HG03439 (cell line): Measurements from ENCODE around the gene UFM1.
"Not testable (repeated sequence)": the region's sequence is repeated elsewhere in the genome, so short reads cannot be mapped to it uniquely, and the experiment has no call there.

ENCODE experiments used
- ATAC-seq: cut with Tn5 transposase; IDR thresholded peaks from one replicate; pipeline ENCODE4 v1.9.1; 2021; ENCODE audit warnings: mild to moderate bottlenecking, moderate library complexity; ENCODE audit not compliant: unreplicated experiment

Gene UFM1

DNA sequence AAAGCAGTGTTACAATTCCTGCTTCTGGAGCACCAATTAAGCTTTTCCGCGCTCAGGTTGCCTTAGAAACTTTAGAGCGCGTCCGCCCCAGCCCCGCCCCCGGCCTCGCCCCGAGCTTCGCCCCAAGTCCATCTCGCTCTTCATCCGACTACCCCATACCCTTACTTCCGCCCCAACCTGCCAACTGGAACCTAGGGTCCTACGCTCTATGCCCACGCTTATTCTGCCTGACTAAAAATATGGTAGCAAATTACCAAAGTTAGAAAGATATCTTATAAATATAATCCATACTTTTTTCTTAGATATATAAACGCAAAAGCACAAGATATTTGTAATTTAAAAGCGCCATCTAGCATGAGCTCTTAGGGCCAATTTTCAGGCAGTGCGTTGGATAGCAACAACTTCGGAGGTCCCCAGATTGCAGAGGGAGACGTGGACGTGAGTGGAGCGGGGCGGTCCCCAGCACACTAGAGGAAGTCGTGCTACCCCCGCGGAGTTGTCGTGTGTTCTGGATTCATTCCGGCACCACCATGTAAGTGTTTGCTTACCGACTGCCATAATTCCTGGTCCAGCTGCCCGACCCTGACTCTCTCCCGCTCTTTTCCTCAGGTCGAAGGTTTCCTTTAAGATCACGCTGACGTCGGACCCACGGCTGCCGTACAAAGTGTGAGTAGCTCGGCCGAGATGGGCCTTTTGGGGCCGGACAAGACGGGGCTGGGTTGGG, at the start of gene UFM1:
Gene UFM1, plus strand, starts transcription at position 462 of the 724 bp plus-strand sequence. Its CDS starts 69 bp downstream, at position 531.
- ATAC-seq = peak; percentile 95

GRCh38 chr13:38301236-38301635, 48.4 kb upstream of the UFM1 start:
- no peak for ATAC-seq

GRCh38 chr13:38303816-38304320, 45.8 kb upstream of the UFM1 start:
- ATAC-seq = no peak

DNA sequence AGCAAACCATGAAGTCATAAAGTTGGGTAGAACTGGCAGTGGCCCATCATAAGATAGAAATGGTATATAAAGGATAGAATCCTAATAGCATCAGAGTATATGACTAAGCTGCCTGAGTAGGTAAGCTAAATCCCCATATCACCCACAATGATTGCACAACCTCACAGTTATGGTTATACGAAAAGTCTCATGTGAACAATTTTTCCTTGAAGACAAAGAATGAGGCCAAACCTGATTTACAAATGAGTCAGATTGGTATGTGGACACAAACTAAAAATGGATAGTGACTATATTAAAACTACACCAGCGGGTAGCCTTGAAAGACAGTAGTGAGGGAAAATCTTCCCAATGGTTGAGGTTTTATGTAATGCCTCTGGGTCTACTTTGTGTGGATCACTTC, 40.9 kb upstream of the UFM1 start:
- ATAC-seq = no peak

GRCh38 chr13:38309397-38309796, 40.3 kb upstream of the UFM1 start:
- ATAC-seq = no peak

DNA sequence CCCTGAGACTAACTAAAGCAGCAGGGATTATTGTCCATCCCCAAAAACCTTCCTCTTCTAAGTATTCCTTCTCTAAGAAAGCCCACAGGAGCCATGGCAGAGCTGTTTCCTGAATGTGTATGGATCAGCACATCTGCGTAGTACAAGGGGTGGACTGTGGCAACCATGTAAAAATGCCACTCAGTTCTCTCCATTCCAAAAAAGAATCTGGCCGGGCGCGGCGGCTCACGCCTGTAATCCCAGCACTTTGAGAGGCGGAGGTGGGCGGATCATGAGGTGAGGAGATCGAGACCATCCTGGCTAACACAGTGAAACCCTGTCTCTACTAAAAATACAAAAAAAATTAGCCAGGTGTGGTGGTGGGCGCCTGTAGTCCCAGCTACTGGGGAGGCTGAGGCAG, 38.5 kb upstream of the UFM1 start:
- ATAC-seq = not testable (repeated sequence)

- no peak for ATAC-seq
Measured at GRCh38 chr13:38316129-38316528, 33.5 kb upstream of the UFM1 start.

DNA sequence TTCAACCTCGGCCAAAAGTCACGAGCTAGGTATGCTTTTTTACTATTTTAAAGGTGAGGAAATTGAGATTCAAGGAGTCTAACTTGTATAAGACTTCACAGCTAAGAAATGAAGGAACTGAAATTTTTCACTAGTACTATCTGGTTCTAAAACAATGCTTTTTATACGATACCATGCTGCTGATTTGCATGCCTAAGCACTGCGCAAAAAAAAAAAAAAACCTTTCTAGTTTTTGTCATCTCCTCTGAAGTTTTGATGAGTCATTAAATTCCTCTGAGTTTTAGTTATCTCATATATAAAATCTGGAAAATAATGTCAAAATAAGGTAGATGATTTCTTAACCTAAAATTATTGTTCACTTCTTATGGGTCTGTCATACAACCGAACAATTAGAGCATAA, 28.0 kb upstream of the UFM1 start:
- ATAC-seq = no peak

GRCh38 chr13:38325426-38325825, 24.2 kb upstream of the UFM1 start:
- no peak for ATAC-seq

DNA sequence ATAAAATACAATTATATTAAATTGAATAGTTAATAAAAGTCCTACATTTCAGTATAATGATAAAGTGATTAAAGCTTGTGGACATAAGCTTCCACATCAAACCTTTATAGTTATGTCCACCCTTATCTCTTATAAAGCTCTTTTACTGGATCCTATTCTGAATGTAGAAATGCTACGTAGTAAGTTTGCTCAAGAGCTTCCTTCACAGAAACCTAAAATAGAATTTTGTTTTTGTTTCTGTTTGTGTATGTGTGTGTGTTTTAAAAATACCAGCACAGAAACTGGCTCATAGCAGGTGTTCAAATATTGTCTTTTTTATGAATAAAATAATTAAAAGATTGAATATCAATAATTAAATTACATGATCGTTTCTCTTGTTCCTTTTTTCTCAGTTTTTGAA, 21.0 kb upstream of the UFM1 start:
- no peak for ATAC-seq

DNA sequence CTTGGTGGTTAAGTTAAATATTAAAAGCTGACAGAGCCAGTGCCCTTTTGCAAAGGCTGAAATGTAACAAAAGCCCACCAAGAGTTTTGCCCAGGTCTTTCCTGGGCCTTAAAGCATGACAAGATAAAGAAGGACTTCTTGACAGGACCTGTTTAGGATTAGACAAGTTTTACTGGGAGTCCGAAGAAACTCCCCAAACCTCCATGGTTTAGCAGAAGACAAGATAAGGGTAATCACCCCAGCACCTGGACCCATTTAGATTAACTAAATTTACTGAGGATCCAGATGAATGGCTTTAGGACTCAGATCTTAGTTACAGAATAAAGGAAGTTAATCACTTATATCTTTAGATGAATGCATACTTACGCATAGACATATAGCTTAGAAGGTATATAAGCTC, 14.8 kb upstream of the UFM1 start:
- no peak for ATAC-seq

GRCh38 chr13:38338089-38338488, 11.6 kb upstream of the UFM1 start:
- ATAC-seq = no peak

GRCh38 chr13:38340624-38341023, 9.0 kb upstream of the UFM1 start:
- ATAC-seq = no peak

DNA sequence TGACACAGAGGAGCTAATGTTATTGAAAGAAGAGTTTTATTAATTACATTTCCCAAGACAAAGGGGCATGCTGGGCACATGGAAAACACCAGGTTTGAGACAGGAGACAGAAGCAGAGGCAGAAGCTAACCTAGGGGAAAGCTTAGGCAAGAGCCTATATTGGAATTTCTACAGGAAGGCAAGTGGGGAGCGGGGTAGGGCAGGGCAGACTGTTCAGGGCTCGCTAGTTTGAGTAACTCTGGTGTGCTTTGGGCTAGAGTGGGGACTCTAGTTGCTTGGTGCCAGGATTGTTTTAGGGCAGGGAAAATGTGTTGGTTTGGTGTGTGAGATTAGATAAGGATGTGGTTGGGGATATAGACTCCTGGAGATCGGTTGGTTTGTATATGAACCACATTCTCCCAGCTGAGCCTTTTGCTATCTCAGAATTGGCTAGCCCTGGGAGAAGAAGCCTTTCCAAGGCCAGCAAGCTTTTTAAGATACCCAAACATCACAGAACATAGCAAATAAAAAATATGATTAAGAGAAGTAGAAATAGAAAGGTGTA, 8.4 kb upstream of the UFM1 start:
- no peak for ATAC-seq

DNA sequence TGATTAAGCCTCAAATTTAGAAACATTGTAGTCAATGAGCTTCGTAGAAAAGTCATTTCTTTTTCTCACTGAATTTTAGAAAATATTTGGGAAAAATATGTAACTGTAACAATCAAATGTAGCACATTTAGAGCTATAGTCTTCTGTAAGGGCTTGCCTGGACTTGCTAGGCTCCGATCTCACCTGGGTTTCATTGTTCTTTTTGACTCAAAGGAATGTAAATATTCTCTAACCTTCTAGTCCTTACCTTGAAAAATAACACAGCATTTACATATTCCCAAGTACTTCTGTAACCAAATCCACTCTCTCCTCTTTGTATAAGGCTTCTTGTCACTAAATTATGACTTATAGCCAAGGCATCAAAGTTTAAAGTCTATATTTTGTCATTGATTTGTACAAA, 2.9 kb upstream of the UFM1 start:
- no peak for ATAC-seq

DNA sequence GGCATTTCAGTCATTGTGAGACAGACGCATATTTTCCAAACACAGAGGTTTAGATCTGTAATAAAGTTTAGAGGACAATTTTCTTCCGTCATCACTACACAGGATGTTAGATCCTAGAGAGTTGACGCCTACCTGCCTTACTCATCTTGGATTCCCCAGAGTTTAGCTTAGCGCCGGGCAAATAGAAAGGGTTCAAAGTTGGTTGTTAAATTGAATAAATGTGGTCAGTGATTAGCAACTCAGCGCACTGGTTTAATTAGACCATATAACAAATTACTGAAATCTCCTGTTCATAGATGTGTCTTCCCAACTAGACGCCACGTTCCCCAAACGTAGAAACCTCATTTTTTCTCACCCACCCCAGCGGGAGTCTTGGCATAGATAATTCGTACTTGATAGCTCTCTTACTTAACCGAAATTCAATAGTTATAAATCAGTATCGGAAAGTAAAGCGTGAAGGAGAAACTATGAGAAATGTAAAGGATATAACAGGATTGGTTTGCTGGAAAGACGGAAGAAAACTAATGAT, 726 bp upstream of the UFM1 start:
- peak; percentile 13 for ATAC-seq

GRCh38 chr13:38350114-38350617, 515 bp downstream of the UFM1 start:
- peak; percentile 32 for ATAC-seq

- no peak for ATAC-seq
Measured at GRCh38 chr13:38355595-38356119, 6.0 kb downstream of the UFM1 start.

- no peak for ATAC-seq
Measured at GRCh38 chr13:38358684-38359083, 9.0 kb downstream of the UFM1 start.

DNA sequence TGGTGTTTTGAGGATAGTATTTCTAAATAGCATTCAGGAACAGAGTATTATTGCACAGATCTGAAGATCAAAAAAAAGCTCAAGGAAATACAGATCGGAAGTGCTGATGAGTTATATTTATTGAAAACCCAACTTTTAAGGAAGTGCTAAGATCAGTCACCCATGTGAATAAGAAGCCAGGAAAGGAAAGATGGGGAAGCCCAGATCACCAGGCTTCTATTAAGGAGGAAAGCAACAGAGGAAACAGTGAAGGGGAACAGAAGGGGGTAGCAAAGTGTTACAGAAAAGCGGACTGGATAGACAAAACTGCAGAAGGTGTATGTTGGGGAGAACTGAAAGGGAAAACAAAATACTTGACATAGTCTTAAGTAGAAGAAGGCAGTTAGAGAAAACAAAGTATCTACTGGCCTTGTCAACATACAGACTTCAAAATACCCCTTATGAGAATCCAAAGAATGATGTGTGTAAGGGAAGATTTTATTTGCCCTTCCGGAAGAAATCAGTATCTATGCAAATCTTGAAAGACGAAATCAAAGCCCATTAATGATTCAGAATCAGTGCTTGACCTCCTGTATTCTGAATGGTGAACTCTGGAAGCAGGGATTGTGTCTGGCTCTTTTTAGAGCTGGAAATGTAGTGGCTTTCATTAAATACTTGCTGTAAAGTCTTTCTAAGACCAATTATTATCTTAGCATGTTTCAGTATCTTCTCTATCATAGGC, 12.1 kb downstream of the UFM1 start:
- no peak for ATAC-seq

- ATAC-seq = no peak
Measured at GRCh38 chr13:38363219-38363618, 13.6 kb downstream of the UFM1 start.
